GM21576 (cell line): Measurements from ENCODE around the gene CHSY1.

ENCODE experiments used
- ATAC-seq: cut with Tn5 transposase; IDR thresholded peaks from one replicate; pipeline ENCODE4 v1.9.1; 2021; ENCODE audit warnings: mild to moderate bottlenecking, moderate library complexity; ENCODE audit not compliant: unreplicated experiment

The CHSY1 gene

DNA sequence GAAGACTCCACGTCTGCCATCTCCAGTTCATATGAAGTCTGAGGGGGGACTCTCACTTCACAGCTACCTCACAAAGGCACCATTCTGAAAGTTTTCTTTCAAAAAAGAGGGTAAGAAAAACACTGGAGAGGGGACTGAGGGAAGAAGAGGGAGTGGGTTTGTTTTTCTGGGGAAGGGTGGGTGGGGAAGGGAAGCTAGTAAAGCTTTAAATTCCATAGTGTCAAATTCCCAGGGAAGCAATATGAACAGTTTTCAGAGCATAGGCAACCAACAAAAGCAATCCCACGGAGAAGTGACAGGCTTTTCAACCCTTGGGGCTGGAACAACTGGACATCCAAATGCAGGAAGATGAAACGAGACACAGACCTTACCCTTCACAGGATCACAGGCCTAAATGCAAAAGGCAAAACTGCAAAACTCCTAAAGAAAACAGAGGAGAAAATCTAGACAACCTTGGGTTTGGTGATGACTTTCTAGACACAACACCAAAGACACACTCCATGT lies 61.7 kb downstream of the CHSY1 start:
- ATAC-seq = no peak

DNA sequence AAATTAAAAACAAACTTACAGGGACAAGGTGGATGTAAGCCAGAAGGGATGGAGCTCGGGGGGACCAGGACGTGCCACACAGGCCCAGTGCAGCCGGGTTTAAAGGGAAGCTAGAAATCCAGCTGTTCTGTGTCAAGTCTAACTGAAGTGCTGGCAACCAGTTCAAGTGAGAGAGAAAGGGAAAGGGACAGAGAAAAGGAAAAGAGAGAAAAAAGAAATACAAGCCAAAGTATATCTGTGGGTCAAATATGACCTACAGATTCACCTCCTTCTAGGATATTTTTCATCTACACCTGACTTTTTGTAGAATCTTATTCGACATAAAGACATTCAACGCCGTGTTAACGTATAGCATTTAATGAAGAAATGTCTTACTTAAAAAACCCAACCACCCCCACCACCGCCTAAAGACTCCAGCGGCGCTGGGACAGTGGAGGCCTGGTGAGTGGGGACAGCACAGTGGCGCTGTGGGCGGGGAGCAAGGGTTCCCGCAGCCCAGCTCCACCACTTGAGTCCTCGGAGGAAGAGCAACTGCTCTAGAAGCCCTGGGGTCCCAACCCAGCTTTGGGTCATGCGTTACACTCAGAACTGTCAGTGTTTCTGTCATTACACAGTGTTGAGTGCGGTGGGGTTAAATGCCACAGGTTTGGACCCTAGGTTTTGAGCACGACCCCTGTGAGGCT lies 62.3 kb downstream of the CHSY1 start:
- ATAC-seq = no peak

DNA sequence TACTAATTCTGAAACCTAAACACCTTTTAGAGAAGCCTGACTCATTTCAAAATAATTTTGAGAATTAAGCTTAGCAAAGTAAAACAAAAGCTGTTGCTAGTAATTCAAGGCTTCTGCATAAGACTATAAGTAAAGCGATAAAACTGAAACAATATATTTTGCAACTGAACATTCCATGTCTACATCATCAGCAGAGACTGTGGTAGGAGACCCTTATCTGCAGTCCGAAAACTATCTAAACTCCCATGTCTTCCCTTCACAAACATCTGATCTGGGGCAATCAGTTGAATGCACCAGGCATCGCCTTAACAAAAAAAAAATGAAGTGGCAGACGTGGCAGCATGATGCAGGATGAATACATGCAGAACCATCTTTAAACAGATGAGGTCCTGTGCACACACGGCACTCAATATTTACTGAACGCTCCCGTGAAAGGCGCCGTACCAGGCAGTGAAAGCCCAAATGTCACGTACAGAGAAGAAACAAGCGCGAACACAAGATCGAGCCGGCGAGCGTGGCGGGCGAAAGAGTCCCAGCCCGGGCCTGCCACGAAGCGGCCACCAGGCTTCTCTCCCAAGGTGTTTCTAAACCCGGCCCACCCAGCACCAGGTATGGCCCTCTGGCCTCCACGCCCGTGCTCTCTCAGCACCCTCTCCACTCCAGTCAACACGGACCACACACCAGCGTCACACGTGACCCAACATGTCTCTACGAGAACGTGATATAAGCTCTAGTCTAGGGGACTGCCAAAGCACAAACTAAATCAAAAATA lies 63.0 kb downstream of the CHSY1 start:
- no peak for ATAC-seq

DNA sequence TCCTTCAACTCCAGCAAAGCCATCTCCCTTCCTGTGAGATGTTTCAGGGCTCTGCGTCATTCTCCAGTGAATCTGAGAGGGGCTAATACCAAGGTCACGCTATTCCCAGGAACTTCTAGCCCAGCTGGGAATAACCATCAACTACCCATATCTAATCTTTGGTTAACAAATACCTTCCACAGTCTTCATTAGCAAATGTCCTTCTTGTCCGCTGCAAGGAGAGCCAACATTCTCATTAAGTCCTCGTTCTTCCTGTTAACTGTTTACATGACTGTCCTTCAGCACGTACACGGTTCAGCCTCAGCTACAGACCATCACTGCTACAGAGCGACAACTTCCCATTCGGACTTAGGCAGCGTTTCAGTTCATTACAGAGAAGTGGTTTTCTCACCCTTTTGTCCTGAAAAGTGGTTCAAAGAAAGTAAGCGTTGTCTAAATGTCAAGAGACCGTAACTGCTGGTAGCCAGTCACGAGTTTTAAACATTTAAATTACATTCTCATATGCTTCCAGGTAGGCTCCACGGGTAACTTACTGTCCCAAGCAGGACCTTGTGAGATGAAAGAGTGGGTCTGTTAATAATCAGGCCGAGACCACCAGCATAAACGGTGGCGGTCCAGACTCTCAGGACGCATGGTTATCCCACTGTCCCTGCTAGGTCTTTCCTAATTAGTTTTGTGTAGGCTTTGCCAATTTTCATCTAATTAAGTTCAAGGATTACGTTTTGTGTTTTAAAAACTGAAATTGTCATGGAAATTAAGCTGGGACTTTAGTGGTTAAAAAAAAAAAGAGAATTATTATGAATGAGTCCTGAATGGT lies 63.8 kb downstream of the CHSY1 start:
- no peak for ATAC-seq

DNA sequence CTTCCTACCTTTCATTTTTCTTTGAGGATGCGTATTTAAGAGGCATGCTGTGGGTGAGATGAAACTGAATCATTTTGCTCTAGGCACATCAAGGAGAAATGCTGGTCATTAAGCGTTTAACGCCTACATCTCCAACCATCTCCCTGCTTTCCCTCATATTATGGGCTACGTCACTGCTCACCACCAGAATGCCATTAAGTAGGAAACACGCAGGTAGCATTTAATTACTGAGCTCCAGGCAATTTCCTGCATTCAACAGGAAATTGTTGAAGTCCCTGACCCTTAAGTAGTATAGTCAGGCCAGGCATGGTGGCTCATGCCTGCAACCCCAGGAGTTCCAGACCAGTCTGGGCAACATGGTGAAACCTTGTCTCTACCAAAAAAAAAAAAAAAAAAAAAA lies 66.1 kb downstream of the CHSY1 start:
- no peak for ATAC-seq

DNA sequence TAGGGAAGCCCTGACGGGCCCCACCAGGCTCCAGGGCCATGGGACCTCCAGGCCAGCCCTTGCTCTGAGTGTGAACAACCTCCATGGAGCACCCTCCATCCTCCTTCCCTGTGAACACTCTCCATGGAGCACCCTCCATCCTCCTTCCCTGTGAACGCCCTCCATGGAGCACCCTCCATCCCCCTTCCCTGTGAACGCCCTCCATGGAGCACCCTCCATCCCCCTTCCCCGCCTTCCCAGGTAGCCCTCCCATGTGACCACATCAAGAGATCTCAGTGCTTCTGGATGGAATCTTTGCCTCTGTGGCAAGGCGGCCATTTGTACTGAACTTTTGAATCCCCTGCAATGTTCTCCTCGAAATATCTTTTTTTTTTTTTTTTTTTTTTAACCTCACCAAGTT lies 66.5 kb downstream of the CHSY1 start:
- ATAC-seq = no peak

DNA sequence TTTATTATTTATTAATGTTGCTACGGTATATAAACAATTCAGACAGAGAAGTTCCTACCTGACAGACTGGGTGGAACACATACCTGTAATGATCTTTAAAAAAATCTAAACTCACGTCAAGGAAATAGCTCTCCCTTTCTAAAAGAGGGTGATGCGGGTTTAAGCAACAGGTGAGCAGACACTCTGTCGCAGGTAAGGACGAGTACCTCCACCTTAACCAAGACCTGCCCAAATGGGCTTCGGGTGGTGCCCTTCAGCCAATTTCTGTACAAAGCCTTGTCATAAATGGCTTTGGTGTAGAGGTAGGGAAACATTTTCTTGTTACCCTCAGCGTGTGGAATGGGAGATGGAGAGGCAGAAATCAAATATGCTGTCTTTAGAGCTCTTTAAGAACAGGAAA lies 67.0 kb downstream of the CHSY1 start:
- ATAC-seq = no peak

DNA sequence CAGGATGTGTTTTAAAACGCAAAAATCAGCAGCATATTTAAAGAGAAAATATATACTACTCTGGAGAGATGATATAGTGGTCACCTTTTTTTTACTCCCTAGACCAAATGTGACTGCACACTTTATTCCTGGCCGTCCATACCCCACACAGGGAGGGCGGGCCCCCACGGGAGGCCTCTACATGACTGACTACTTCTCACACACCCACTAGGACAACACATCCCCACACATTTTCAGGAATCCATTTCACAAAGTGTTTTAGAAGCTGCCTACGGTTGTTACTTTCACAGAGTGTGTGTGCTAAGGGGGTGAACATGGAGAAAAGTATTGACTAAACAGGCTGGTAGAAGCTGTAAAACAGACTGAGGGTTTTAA lies 67.9 kb downstream of the CHSY1 start:
- ATAC-seq = no peak

DNA sequence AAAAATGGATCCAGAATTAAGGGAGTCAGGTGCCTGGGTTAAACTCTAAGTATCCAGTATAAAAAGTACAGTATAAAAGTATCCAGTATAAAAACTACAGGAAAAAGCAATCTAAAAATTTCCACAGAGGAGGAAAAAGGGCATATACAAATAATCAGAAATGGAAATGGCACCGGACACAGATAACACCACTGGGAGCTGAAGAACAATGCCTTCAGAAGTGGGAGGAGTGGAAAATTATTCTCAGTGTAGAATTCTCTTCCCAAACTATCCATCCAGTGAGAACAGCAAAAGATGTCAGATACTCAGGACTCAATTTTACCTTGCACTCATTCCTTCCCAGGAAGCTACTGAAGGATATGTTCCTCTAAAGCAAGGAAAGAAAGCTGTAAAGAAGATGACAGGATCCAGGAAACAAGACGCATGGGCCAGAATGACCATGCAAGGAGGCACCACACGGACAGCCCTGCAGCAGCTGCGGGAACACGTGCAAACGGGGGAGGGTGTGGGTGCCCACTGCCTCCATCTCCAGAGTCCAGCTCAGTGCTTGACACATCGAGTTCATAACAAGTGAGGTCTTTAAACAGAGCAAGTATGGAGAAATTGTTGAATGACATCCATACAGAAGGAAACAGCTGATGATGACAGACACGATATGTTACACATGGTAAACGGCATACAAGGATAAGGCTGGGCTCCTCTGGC lies 68.5 kb downstream of the CHSY1 start:
- ATAC-seq = no peak

DNA sequence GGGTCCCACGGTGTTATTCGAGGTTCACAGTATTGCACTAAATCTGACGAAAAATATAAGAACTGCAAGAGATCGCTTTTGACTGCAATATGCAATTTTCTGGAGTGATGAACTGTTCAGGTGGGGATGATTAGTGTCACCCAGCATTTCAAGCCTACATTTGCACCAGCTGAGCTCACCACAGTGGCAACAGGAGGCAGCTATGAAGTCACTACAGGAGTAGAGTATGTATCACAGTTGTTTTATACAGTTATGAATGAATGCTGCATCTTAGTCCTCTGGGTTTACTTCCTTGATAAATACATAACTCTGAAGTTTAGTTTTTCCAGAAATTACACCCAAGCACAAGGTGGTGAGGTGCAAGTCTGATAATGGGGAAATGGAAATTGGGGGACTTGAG lies 69.6 kb downstream of the CHSY1 start:
- ATAC-seq = no peak

DNA sequence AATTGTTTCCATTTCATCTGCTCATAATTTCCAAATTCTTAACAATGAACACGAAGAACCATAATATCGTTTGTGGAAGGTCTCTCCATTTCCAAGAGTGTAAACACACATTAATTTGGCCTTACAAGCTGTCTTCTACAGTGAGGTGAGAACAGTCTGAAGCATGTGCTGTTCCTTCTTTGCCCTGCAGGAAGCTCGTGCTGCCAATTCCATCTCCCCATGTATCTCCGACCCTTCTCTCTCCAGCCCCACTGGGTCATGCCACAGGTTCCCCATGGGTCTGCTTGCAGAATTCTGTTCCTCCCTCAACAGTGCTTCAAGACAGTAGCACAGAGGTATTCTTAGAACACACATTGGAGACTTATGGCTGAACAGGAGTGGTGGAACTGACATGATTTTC lies 70.5 kb downstream of the CHSY1 start:
- no peak for ATAC-seq

DNA sequence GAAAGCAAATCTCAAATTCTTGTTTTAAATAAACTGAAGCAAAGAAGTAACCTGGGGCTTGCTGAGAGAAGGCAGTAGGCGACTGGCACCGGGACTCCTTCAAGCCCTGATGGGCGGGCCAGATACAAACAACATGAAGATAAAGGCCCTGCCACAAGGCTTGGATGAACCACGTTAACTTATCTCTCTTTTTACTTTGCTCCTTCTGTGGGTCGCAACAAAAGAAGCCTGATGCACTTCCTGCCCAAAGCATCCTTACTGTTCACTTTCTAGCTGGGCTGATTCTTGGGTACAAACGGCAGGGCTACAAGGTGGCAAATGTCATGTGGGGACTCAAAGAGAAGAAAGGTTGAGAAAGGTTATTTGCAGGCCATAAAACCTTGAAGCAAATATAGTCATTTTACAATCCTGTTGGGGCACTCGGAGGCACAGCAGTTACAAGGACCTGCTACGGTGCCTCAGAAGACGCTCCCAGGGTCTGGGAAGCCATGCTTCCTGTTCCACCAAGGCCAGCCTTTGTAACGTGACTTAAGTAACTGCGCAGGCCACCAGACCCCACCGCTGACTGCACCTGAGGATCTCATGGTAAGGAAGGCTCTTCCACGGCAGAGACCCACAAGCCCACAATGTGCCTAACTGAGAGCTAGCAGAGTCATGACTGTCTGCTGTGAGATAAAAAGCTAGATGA lies 71.1 kb downstream of the CHSY1 start:
- ATAC-seq = no peak

DNA sequence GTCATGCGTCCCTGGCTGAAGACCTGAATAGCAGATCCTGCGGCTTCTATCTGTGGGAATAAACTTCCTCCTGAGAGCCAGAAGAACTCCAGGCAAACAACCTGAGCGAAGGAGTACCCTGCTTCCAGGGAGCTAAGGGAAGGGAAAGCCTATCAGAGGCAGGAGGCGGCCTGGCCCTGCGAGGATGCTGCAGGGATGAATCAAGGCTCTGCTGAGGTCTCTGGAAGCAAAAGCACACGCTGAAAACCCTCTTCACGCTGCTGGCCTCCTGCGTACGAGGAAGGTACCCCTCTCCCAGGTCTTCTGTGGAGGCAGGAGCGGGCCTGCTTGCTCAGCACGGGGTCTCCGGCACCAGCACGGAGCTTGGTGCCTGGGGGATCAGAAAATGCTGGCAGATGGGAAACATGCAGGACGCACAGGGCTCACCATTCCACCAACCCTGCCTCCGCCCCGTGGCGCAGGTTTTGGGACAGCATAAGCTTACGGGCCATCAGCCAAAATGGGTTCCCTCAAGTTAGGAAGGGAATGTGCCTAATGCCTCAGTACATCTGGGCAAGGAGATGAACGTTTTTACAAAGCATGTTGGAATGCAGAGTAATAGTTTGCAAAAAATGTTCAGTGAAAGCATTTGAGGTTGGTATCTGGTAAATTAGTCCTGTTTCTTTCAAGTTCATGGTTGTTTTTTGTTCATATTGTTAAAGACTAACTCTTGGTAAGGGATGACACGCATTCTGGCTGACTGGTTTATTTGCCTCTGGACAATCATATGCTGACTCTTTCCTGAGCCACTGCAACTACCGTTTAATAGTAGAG lies 72.3 kb downstream of the CHSY1 start:
- no peak for ATAC-seq

DNA sequence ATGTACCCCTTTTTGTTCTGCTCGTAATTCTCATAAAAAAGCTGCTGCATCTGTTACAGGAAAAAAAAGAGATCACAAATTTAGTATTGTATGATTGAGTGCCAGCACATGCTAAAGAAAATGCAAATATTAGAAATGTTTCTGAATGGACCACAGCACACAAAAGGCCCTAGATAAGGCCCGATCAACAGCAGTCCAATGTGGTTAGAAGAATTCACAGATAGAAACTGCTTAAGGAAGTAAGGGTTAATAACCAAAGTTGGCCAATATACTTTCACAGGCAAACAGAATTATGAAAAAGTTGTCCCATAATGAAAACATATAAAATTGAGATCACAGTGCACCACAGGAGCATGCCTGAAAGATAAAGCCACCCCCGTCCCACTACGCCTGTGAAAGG lies 72.9 kb downstream of the CHSY1 start:
- ATAC-seq = no peak

DNA sequence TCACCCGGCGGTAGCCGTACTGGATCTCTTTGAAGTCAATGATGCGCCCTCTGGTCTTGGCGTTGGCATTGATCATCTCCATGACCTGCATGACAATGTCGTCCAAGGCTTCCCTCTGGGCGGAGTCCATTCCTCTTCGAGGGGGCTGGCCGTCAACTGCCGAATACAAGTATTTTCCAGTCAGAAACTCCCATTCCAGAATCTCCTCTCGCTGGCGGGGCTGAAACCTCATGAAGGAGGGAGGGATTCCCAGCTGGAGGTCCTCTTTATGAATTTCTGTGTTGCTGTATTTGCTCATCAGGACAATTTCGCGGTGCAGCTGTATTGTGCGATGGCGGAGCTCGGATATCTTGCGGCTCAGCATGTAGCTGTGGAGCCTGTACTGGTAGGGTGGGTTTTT lies 73.4 kb downstream of the CHSY1 start:
- no peak for ATAC-seq

DNA sequence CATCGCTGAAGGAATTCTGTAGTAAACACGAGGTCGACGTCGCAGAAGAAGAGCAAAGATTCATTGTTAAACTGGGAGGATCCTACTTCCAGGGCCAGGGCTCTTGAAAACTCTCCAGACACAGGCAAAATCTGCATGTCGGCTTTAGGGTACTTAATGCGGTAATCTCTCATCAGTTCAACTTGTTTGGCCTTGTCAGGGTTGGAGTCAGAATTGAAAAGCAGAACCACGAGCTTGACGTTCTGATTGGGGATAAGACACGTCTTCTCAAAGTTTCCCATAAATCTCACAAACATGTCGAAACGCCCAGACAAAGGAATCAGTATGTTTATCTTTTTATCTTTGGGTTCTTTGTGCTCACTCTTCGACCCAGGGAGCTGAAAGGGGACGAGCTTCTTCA lies 74.0 kb downstream of the CHSY1 start:
- no peak for ATAC-seq

DNA sequence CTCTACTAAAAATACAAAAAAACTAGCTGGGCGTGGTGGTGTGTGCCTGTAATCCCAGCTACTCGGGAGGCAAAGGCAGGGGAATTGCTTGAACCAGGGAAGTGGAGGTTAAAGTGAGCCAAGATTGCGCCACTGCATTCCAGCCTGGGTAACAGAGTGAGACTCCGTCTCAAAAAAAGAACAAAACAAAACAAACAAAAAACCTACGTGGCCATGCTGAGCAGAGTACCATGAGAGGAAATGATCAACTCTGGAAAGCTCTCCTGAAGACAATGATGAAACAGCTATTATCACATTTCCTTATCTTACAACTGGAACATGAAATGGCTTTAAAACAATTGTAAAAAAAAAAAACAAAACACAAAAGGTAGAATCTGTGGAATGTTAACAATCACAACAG lies 75.2 kb downstream of the CHSY1 start:
- no peak for ATAC-seq

DNA sequence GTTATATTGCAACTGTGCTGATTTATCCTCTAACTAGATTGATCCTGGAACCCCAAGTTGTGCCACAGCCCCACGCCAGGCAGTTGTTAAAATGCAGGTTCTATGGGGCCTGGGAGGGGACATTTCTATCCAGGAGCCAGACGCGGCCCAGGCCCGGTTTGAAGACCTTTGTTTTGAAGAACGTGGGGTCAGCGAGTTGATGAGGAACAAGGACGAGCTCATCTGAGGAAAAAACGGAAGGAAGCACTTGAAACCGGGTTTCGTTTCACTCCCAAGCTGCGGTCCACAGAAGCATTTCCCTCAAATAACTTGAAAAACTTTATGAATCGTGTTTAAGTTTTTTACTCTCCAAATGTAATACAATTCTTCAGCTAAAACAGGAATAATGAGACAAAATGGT lies 76.4 kb downstream of the CHSY1 start:
- ATAC-seq = no peak

DNA sequence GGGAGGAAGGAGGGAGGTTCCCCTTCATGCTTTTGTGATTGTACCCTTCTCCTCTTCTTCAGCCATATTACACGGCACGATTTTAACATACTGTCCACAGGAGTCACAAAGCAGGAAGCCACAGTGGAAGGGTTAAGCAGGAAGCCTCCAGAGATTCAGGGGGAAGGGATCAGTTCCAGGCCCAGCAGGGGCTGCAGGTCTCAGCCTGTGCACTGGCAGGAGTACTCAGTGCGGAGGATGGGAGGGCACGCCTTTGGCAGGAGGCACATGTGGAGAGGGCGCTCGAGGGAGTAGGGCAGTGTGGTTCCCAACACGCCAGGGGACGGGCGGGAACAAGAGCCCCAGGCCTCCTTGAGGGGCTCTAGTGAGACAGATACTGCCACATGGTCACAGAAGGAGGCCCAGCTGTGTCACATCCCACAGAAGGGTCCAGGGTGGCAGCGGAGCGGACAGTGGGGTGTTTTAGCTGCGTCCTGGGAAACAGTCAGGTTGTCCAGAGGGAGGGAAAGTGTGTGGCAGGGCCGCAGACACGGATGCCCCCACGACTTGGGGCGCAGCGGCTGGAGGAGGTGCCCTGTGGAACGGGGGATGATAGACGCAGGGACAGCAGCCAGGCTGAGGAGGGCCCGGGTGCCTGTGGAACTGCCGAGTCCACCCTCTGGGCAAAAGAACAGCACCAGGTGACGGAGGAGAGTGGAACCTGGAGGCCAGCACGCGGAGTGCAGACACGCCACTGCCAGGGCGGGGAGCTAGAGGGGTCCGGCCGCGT lies 77.5 kb downstream of the CHSY1 start:
- no peak for ATAC-seq
